GM19099 (cell line): ENCODE measurements around the gene ADCY4.

ENCODE experiments used
- POLR2A ChIP-seq: IDR thresholded peaks from 3 replicates; pipeline ENCODE4 v1.6.1; 2011; ENCODE audit warnings: low read depth; ENCODE audit not compliant: insufficient read length; ENCODE audit errors: extremely low read depth

Gene ADCY4

GRCh38 chr14:24285351-24285750 is 49.5 kb downstream of the ADCY4 start:
- TF ChIP-seq POLR2A: no peak

GRCh38 chr14:24284501-24285035 is 50.3 kb downstream of the ADCY4 start:
- TF ChIP-seq POLR2A: no peak

- TF ChIP-seq POLR2A: no peak
Observed at GRCh38 chr14:24283796-24284460, 50.9 kb downstream of the ADCY4 start.

- TF ChIP-seq POLR2A: no peak
Observed at GRCh38 chr14:24282736-24283135, 52.1 kb downstream of the ADCY4 start.

GRCh38 chr14:24281636-24282035 is 53.2 kb downstream of the ADCY4 start:
- no peak for TF ChIP-seq POLR2A

GRCh38 chr14:24280797-24281460 is 53.9 kb downstream of the ADCY4 start:
- TF ChIP-seq POLR2A: no peak

- no peak for TF ChIP-seq POLR2A
Observed at GRCh38 chr14:24279301-24280186, 55.3 kb downstream of the ADCY4 start.

GRCh38 chr14:24278424-24278823 is 56.4 kb downstream of the ADCY4 start:
- no peak for TF ChIP-seq POLR2A

- no peak for TF ChIP-seq POLR2A
Observed at GRCh38 chr14:24277606-24278321, 57.1 kb downstream of the ADCY4 start.

- no peak for TF ChIP-seq POLR2A
Observed at GRCh38 chr14:24277071-24277470, 57.8 kb downstream of the ADCY4 start.

- TF ChIP-seq POLR2A: peak; percentile 17
Observed at GRCh38 chr14:24274101-24274543, 60.7 kb downstream of the ADCY4 start.

- TF ChIP-seq POLR2A: no peak
Observed at GRCh38 chr14:24273422-24273998, 61.4 kb downstream of the ADCY4 start.

GRCh38 chr14:24272467-24272866 is 62.4 kb downstream of the ADCY4 start:
- no peak for TF ChIP-seq POLR2A

- no peak for TF ChIP-seq POLR2A
Observed at GRCh38 chr14:24271834-24272263, 63.0 kb downstream of the ADCY4 start.
